HepG2 (cell line): ENCODE results near the gene SLC25A14.
"Not testable (repeated sequence)": the region's sequence is repeated elsewhere in the genome, so short reads cannot be mapped to it uniquely, and the experiment has no call there.

Source experiments
- CTCF ChIP-seq: sonication (generic); formaldehyde crosslinking; IDR thresholded peaks from 2 replicates; pipeline ENCODE4 v1.5.0; 2020; ENCODE audit warnings: mild to moderate bottlenecking, missing genetic modification reagents, moderate library complexity
- ELF4 ChIP-seq: sonication (generic); formaldehyde crosslinking; IDR thresholded peaks from 2 replicates; pipeline ENCODE4 v1.5.0; 2020; ENCODE audit warnings: missing genetic modification reagents, mild to moderate bottlenecking, moderate library complexity, borderline replicate concordance
- EZH2 ChIP-seq: conservative IDR thresholded peaks from 2 replicates; pipeline ENCODE4 v1.6.1; 2012; ENCODE audit warnings: mild to moderate bottlenecking, low read depth, low read length, moderate library complexity
- FOSL1 ChIP-seq: sonication (generic); formaldehyde crosslinking; IDR thresholded peaks from 2 replicates; pipeline ENCODE4 v1.9.0; 2021; ENCODE audit warnings: missing genetic modification reagents, borderline replicate concordance
- KLF16 ChIP-seq, 2 experiments: sonication (generic) in 1 of 2; formaldehyde crosslinking in 1 of 2; IDR thresholded peaks; 2 replicates each; pipeline versions ENCODE4 v1.6.1 to v1.8.0; 2016 to 2023; ENCODE audit warnings: missing genetic modification reagents in 2 of 2, missing compliant biosample characterization in 1 of 2
- PHF8 ChIP-seq: sonication (generic); formaldehyde crosslinking; IDR thresholded peaks from 2 replicates; pipeline ENCODE4 v1.5.0; 2020; ENCODE audit warnings: missing genetic modification reagents
- POLR2AphosphoS2 ChIP-seq: IDR thresholded peaks from 2 replicates; pipeline ENCODE4 v1.6.1; 2011; ENCODE audit warnings: low read depth, low read length, improper control_type of control experiment
- RFXANK ChIP-seq: IDR thresholded peaks from 2 replicates; pipeline ENCODE4 v1.6.1; 2016
- TBX2 ChIP-seq: sonication (generic); formaldehyde crosslinking; IDR thresholded peaks from 2 replicates; pipeline ENCODE4 v1.5.0; 2020; ENCODE audit warnings: missing genetic modification reagents, mild to moderate bottlenecking, borderline replicate concordance
- ZNF276 ChIP-seq: sonication (generic); formaldehyde crosslinking; IDR thresholded peaks from 2 replicates; pipeline ENCODE4 v1.4.0; 2020; ENCODE audit warnings: mild to moderate bottlenecking, low read depth, missing genetic modification reagents
- ZNF282 ChIP-seq: fragments of 450-650 bp; IDR thresholded peaks from 2 replicates; pipeline ENCODE4 v1.6.1; 2018; ENCODE audit not compliant: partially characterized antibody
- ZNF296 ChIP-seq: sonication (generic); formaldehyde crosslinking; conservative IDR thresholded peaks from 2 replicates; pipeline ENCODE4 v1.5.0; 2020; ENCODE audit warnings: mild to moderate bottlenecking, missing genetic modification reagents

GRCh38 chrX:130319886-130320285 lies 19.8 kb upstream of the SLC25A14 start:
- TF ChIP-seq CTCF (CRISPR knock-in tag); POLR2AphosphoS2; FOSL1 (CRISPR knock-in tag); KLF16 (CRISPR knock-in tag; IDR thresholded peaks at IDR 0.05); ZNF296 (CRISPR knock-in tag); TBX2 (CRISPR knock-in tag); RFXANK (CRISPR knock-in tag); PHF8 (CRISPR knock-in tag); ELF4; ZNF282; EZH2; ZNF276 (CRISPR knock-in tag): not testable (repeated sequence)
